Tongue (tissue), 2 donors: Measurements from ENCODE around the gene TMEM132D. TPM values are rescaled to one million over a fixed set of nuclear protein-coding genes. Genes with fewer than 3 reads are reported as not detected.

Experiments used
- DNase-seq: peaks from one replicate; pipeline ENCODE4 v3.0.0-alpha.2; 2015
- total RNA-seq: library from RNA; depleted of rRNA; stranded (reverse); fragments of >200 nt; gene quantifications from one replicate; pipeline ENCODE4 v1.2.3, GENCODE V29; 2014

The TMEM132D gene
- total RNA-seq, 1 donor from 2014 or later = 1.1 TPM

DNA sequence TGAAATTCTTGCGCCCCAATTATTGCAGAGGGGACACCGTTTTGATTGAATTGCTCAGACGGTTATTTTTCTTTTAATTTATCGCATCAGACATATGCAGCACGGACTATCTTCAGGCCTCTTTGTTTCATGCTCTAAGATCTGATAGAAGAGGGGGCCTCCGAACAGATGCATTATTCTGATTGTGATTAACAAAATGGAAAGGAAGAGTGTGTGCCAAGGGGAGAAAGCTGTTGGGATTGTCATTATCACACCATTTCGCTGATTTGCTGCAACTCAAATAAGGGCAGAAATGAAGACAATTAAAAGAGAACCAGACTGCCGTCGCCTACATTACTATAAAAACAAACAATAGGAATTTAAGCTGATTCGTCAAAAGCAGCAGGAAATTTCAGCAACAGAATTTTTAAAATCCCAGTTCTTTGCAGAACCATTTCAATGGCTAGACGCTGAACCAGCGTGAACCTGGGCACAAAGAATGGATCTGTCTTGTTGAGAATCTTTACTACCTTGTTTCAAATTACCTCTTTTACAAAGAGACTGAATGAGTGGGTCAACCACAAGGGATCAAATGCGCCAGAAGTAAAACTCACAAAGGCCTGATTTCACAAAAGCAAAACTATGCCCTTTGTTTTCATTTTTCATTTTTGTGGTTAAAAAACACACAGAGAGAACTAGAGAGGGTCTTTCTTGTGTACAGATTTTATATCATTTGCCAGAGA is 30.6 kb downstream of the TMEM132D start:
- DNase-seq = no peak

DNA sequence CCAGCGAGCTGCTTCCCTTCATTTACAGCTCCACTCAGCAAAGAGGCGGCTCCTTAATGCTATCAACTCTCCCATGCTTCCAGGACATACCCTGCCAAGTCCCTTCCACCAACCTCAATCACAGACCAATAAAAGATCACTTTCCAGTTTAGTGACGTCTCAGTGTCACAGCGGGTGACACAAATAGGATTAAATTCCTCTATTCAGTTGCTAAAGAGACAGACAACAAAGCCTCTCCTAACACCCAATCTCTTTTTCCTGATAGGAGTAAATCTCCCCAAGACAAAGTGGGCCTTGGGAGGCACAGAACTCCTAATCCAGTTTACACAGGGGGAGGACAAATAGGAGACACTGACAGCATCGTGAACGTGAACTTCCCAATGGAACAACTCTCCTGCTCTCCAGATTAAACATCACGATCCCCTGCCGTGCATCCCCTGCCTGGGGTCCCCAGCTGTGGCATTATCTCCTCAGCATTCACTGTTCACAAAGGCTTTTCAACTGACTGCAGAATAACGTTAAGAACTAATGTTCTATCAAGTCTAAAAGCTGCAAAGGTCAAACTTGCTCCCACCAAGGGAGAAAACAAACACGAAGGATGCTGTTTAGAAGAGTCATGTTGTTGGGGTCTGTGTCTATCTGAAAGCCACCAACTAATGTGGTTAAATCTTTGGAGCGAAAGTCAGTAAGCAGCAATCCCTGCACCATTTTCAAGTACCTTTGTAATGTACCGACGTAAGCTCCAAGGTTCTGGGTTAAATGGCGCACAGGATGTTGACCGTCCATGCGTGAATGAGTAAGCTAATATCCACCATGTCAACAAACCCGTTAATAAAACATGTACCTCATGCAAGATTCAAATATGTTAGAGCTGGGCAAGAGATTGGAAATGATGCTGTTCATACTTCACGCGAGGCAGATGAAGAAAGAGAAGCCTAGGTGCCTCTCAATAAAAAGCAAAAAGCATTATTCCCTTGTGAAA is 31.5 kb downstream of the TMEM132D start:
- DNase-seq = no peak

DNA sequence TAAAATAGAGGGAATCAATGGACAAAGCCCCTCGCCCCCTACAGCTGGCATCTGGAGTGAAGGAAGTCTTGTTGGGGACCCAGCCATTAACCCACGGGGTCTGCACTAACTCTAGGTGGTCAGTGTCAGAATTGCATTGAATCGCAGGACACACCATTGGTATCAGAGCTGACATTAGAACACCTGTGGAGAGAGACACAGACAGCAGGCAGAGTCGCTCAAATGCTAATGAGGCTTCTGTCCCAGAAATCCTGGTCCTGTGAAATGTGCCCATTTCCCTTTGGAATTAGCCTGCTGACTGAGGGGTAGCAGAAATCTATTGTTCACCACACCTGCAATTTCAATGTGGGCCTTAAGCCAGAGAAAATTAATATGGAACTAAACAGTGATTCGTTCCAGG is 33.0 kb downstream of the TMEM132D start:
- no peak for DNase-seq

DNA sequence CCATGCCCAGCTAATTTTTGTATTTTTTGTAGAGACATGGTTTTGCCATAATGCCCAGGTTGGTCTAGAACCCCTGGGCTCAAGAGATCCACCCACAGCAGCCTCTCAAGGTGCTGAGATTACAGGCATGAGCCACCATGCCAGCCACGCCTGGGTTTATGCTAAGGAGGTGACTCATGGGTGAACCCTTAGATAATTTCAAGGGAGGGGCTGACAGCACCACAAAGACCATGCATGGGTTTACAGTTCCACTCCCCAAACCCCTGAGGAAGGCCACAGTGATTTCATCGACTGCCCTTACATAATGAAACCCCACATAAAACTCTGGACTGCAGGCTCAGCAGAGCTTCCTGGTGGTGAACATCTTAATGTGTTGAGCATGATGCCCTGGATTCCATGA is 33.7 kb downstream of the TMEM132D start:
- no peak for DNase-seq

DNA sequence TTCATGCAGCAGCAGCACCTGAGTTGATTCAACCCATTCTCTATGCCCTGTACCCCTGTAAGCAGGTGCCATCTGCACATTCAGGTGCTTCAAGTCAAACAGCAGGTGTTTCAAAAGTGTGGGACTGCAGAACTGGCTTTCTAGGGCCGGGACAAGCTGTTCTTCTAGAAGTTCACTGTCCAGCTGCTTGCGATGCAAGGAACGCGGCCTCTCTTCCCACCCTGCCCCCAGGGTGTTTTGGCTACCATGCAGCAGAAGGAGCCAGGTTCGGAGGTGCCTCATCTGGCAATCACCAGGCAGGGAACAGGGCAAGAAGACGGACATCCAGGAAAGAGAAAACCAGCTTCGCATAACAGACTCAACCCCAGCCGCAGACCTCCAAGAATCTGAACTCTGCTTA is 35.2 kb downstream of the TMEM132D start:
- DNase-seq = no peak

DNA sequence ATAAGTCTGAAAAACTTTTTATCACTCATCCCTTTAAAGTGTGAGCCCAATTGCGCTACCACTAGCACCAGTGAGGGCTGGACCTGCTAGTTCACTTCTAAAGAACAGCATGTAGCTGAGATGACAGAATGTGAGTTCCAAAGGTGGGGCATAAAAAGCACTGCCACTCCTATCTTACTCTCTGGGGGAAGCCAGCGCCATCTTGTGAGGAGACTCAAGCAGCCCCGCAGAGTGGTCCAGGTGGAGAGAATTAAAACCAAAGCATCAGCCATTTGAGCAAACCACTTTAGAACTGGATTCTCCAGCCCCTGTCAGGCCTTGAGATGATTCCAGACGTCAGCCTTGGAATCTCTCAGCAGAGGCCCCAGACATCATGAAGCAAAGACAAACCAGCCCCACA is 39.9 kb downstream of the TMEM132D start:
- no peak for DNase-seq

DNA sequence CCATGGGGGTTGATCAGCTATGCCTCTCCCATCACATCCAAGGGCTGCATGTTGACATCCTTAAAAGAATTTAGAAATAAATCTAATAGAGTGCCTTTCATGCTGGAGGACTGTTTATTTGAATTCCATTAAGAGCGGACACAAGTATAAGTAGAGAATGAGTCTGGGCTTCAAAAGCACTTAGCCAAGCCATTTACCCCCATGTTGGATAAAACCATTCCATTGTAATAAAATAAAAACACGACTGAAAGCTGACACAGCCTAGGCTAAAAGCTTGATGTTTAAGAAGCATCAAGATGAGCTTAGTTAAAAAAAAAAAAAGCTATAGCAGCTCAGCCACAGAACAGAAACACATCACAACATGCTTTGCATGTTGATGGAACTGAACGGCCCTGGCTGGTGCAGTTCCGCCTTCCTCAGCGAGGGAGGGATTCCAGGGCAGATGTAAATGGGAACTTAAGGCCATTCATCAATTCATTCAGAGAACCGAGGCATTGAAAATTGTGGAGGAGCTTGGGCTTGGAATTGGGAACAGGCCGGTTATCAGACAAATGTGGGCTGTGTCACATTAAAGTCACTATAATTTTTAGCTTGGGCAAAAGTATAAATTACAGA is 41.2 kb downstream of the TMEM132D start:
- no peak for DNase-seq

DNA sequence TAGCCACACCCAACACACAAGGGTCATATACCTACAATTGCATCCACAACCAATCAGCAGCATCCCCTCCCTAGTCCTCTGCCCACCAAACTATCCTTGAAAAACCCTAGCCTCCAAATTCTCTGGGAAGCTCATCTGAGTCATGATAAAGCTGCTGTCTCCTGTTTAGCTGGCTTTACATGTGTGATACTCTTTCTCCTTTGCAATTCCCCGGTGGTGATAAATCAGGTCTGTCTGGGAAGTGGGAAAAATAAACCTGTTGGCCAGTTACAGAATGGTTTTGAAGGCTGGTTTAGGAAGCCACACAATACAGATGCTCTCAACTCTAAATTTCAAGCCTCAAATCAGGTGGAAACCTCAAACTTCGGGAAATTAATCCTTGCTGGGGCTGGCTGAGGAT is 41.9 kb downstream of the TMEM132D start:
- no peak for DNase-seq

DNA sequence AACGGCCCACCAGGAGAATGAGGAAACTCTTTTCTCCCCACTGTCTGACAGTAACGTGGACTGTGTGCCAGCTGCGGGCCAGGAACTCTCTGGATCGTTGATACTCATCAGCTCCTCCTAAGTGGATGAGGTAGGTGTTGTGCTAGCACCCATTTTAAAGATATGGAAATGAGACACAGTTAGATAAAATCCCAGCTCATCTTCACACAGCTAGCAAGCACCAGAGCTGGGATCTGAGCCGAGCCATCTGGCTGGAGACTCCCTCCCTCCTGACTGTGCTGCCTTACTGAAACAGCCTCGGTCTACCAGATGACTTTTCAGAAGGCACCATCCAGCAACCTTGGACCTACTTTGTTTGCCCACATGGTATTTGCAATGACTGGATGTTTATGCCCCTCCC is 49.2 kb downstream of the TMEM132D start:
- no peak for DNase-seq

DNA sequence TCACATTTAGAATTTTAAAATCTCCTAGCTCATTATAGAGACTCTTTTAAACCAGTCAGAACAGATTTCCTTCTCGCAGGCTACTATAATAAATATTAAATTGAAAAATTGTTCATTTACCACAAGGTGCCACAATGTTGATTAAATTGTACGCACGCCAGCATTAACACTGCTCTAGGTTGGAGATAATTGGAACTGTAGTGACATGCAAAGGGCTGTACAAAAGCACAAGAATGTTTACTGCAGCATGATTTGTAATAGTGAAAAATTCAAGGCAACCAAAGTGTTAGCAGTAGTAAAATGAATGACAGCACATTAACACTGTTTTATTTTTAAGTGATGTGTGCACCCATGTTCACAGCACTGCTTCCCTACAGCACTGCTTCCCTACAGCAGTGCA is 52.5 kb downstream of the TMEM132D start:
- no peak for DNase-seq

DNA sequence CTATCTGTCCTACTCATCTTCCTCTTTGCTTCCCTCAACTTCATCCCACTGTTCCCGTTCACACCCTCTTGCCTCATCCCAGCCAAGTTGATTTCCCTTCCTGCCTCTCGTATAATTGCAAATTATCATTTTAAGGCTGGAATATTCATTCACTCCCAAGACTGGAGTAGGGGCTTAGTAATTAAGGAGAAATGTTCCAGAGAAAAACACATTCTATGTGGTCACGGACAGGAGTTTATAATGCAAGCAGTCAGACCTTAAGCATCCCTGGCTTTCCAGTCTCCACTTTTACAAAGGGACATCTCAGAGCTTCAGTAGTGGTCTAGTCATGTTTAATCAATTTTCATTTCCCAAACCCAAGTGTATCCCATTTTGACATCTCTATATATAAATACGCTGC is 54.9 kb downstream of the TMEM132D start:
- DNase-seq = no peak

DNA sequence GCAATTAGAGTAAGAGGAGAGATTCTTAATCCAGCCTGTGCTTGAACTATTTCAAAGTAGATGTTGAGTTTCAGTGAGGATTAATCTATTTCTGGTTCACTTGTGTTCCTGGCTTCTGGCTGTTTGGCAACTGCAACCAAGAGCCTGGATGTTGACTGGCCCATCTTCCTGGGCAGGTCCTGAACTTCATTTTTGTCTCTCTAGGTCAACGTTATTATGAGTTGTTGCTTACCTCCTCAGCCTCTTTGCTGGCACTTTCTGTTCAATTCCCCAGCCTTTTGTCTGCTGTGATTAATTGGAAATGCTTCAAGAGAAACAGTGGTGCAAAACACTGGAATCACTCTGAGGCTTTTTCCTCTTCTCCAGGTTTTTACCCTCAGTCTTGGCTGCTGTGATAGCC is 56.8 kb downstream of the TMEM132D start:
- DNase-seq = no peak

DNA sequence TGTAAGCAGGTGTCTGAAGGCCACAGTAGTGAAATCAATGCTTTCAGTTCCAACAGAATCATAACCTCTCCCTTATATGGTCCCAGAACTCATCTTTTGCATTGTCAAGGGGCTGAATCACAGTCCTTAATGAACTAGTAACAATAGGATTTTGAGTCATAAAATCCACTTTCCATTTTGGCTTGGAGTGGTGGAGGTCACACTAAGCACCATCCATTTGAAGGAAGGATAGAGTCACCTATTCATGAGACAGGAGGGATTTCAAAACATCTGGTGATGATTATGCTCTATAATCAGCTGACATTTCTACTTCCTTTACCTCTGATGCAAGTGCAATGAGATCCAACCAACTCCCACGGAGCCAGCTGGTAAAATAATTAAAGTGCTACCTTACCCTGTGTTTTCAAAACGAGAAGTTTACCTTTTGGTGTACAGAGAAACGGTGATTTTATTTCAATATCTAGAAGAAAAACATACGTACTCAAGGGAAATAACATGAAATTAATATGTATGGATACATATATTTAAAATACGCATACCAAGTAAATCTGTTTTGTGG is 59.1 kb downstream of the TMEM132D start:
- DNase-seq = peak; percentile 3

DNA sequence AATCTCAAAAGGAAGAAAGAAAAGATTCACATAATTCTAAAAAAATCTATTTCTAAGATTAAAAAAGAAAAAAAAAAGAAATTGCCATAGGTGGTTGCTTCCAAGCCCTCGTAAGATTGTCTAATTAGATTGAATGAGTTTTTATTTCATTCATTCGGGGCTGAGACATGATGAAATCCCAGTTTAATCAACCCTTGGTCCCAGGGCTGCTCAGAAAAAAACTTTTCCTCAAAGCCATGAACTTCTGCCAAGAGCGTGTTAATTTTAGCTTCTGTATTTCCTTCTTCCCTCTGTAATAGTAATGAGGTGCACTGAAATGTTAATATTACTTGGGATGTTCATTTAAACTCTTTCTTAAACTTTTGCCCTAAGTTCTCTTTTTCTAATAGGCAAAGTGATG is 62.6 kb downstream of the TMEM132D start:
- DNase-seq = no peak

DNA sequence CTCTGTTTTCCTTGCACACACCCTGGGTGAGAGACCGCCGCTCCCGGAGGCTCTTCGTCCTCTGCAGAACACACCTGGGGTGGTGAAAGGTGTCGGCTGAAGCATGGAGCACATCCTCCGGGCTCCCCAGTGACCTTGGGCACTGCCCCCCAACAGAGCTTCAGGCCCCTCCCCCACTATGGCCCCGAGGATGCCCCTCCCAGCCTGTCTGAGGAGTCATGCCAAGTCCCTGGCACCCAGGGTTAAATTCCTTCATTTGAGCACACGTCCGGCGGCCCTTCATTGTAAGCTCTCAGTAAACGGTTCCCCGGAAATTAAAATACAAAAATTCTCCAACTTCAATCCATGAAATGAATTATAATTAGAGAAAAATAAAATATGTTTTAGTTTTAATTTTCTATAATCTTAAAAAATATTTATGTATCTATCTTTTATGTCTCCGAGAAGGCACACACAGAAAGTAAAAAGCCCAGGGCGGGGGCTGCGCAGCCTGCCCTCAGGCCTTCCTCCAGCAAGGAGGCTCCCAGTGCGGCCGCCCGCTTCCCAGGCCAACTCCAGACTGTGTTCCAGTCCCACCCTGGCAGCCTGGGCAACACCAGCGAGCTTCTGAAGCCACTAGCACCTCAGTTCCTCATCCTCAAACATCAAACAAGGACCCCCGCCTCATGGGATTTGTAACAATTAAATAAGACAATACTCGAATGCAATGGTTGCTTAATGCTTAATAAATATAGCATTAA is 63.5 kb downstream of the TMEM132D start:
- no peak for DNase-seq

DNA sequence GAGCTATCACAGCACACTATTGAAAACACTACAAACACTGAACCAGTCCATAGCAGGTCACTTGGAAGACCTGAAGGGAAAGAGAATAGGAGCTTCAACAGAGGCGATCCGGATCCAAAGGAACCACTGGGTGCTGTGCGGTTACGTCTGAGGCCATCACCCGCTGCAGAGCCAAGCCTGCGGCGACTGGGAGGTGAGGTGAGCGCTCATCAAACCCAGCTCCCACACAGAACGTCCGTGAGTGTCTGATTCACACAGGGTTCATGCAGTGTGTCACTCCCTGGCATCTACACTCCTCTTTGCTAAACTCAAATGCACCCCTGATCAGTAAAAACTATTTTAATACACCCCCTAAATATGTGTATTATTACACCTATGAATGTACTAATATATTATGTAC is 64.1 kb downstream of the TMEM132D start:
- no peak for DNase-seq

DNA sequence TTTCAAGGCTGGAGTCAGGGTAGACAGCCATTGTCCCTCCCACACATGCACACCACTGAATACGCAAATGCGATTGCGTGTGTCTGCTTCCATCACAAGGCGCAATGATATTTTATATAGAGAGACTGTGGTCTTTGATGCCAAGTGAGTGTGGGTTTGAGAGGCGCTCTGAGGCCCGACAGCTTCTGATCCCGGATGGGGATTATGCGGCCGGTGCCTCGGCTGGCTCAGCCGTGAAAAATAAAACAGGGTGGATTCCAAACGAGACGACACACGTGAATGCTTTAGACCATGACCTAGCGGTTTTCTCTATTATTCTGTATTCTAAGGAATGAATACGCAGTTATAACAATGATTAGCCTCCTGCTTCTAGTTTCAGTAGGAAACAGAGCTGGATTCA is 72.5 kb downstream of the TMEM132D start:
- DNase-seq = no peak

DNA sequence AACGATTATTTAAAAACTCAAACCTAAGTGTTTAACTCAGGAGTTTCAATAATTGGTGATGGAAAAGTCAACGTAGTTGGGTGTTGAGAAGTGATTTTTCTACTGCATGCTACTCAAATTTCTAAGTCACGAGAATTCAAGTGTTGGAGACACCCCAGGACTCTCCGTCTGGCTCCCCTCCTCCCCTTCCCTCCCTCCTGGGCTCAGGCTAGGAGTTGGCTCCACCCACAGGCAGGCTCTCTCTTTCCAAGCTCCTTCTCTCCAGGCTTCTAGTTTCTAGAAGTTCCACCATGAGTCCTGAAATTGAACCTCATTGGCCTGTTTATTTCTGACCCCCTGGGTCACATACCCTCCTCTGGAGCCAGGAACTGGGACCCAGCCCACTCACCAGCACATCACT is 73.0 kb downstream of the TMEM132D start:
- no peak for DNase-seq

DNA sequence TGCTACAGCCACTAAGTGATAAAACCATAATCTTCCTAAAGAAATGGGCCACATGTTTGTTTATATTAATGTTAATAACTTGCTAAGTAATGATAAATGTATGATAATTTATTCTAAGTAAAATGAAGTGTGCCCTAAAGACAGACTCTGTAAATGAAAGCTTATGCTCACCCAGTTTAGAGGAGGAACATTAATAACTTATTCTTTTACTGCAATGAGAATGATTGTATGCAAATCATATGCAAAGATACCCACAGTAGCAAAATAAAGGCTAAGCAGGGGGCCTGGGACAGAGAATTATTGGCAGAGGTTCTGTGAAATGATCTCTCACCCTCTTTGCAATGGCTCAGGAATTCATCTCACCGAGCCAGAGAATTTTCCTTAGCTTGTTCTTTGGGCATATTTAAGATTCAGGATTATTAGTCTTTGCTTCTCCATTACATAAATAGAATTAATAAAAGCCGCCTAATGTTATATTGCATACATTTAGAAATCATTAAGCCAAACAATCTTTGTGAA is 75.9 kb downstream of the TMEM132D start:
- DNase-seq = no peak

DNA sequence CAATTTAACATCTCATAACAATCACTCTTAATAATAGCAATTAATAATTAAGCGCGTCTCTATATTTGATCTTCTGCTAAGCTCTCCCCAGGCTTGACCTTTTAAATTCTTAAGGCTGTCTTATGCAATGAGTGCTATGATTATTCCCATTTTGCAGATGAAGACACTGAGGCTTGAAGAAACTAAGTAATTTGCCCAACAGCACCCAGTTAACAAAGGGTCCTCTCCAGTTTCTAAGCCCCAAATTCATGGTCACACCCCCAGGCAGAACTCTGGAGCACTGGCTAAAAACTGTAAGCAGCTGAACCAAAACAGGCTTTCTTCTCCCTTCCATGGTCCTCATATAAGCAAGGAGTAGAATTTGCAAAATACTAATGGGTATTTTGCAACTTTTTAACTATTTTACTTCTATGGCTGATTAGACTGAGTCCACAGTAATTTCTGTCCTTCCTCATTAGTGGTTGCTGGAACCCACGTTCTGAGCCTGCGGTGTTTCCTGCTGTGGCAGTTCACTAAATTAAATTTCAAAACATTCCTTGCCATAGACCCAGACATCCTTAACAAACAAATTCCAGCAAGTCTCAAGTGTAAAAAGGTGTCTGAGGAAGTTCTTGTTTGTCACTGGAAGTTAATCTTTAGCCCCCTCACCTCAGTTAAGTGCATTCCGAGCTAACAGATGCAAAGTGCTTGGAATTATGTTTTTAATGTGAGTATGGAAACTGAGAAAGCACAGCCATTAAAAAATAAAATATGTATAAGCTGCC is 76.5 kb downstream of the TMEM132D start:
- DNase-seq = no peak

DNA sequence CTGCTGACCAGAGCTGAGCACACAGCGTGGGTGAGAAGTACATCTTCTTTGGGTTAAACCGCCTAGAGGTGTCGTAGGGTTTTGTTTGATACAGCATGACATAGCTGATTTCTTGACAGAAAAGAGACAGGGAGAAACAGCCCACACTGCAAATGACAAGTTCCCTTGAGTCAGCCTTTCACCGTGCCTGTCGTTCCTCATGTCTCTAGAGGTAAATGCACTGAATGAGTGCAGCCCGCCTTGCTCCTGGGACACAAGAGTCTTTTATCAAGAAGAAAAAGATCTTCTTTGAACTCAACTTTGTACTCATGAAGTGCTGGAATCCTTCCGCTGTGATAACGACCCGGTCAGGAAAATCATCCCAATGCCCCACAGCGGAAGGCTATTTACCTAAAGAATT is 77.6 kb downstream of the TMEM132D start:
- DNase-seq = no peak
